Thoracic aorta (tissue), 2 donors: ENCODE measurements around the gene KRTAP4-8. TPM values are rescaled to one million over a fixed set of nuclear protein-coding genes. Genes with fewer than 3 reads are reported as not detected.

Source experiments
- ATAC-seq: fragments of 150-250 bp; one replicate; pipeline ENCODE4 v1.8.0; 2017; ENCODE audit warnings: low read depth; ENCODE audit not compliant: insufficient number of reproducible peaks, low FRiP score
- DNase-seq: peaks from one replicate; pipeline ENCODE4 v3.0.0-alpha.2; 2020; ENCODE audit warnings: low spot score
- H3K27ac ChIP-seq, 2 donors: fragments of 200-600 bp; sonication (generic); 1 replicate in 1 of 2; 2 replicates in 1 of 2; pipeline ENCODE4 v1.5.1; 2016; ENCODE audit warnings: mild to moderate bottlenecking in 2 of 2, moderate library complexity in 2 of 2
- H3K27me3 ChIP-seq: fragments of 200-600 bp; sonication (generic); replicated peaks from 2 replicates; pipeline ENCODE4 v1.6.0; 2016; ENCODE audit warnings: mild to moderate bottlenecking; ENCODE audit not compliant: insufficient read depth
- H3K36me3 ChIP-seq: fragments of 200-600 bp; sonication (generic); one replicate; pipeline ENCODE4 v1.5.1; 2016
- H3K4me1 ChIP-seq, 2 donors: fragments of 200-600 bp; sonication (generic); 1 replicate in 1 of 2; 2 replicates in 1 of 2; pipeline versions ENCODE4 v1.5.1 to v1.6.0; 2016; ENCODE audit warnings: low read depth in 2 of 2, mild to moderate bottlenecking in 1 of 2; ENCODE audit not compliant: control insufficient read depth in 1 of 2
- H3K4me3 ChIP-seq: fragments of 200-600 bp; sonication (generic); 2 replicates; pipeline ENCODE4 v1.5.1; 2016; ENCODE audit warnings: mild to moderate bottlenecking
- H3K9me3 ChIP-seq: fragments of 200-600 bp; sonication (generic); 2 replicates; pipeline ENCODE4 v1.5.1; 2016
- CTCF ChIP-seq: fragments of 200-600 bp; sonication (generic); IDR thresholded peaks from one replicate; pipeline ENCODE4 v1.5.1; 2019; ENCODE audit warnings: antibody characterized with exemption
- total RNA-seq, 2 donors: library from RNA; depleted of rRNA; stranded (reverse); fragments of >200 nt; gene quantifications; one replicate each; pipeline versions ENCODE4 v1.1.0 to v1.2.3, GENCODE V29; 2016

The KRTAP4-8 gene
- total RNA-seq, 2 donors from 2014 or later, result not detected

GRCh38 chr17:41076788-41077187 lies 21.2 kb downstream of the KRTAP4-8 start:
- Histone ChIP-seq H3K27me3 (no peaks in the 10 kb centered on the region), H3K9me3 (no peaks in the 10 kb centered on the region), H3K27ac (no peak overlapping the region), H3K4me1 (no peaks in the 10 kb centered on the region), H3K4me3 (no peak overlapping the region), H3K36me3 (no peaks in the 10 kb centered on the region)
- ATAC-seq (no peak), DNase-seq (no peak)
- no peak for TF ChIP-seq CTCF

GRCh38 chr17:41073676-41074075 lies 24.3 kb downstream of the KRTAP4-8 start:
- H3K9me3 ChIP-seq, result no peaks in the 10 kb centered on the region
- no peaks in the 10 kb centered on the region for H3K27me3 ChIP-seq
- H3K27ac ChIP-seq, result no peak overlapping the region
- no peak for ATAC-seq
- H3K4me1 ChIP-seq, result no peaks in the 10 kb centered on the region
- DNase-seq, result no peak
- no peak for TF ChIP-seq CTCF
- no peak overlapping the region for H3K4me3 ChIP-seq
- H3K36me3 ChIP-seq, result no peaks in the 10 kb centered on the region

- ATAC-seq (no peak), DNase-seq (no peak)
- no peaks in the 10 kb centered on the region for H3K4me1 ChIP-seq
- H3K27ac ChIP-seq, result no peak overlapping the region
- H3K9me3 ChIP-seq, result no peaks in the 10 kb centered on the region
- H3K27me3 ChIP-seq, result no peaks in the 10 kb centered on the region
- TF ChIP-seq CTCF, result no peak
- H3K4me3 ChIP-seq, result no peak overlapping the region
- H3K36me3 ChIP-seq, result no peaks in the 10 kb centered on the region
Observed at GRCh38 chr17:41071606-41072360, 26.2 kb downstream of the KRTAP4-8 start.

DNA sequence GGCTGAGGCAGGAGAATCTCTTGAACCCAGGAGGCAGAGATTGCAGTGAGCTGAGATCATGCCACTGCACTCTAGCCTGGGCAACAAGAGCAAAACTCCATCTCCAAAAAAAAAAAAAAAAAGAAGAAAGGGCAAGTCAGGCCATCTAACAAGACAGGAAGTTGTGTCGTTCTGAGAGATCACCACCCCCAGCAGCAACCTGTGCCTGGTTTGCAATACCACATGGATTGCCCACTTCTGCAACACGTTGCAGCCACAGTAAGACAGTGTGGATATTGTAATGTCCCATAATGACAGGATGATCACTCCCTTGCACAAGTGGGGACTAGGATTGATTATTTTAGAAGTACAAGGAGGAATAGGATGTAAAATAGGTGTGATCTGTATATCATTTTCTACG lies 28.9 kb downstream of the KRTAP4-8 start:
- ATAC-seq (no peak), DNase-seq (no peak)
- no peaks in the 10 kb centered on the region for H3K36me3 ChIP-seq
- TF ChIP-seq CTCF, result no peak
- H3K4me3 ChIP-seq, result no peak overlapping the region
- no peaks in the 10 kb centered on the region for H3K27me3 ChIP-seq
- H3K9me3 ChIP-seq, result no peaks in the 10 kb centered on the region
- no peaks in the 10 kb centered on the region for H3K4me1 ChIP-seq
- H3K27ac ChIP-seq, result no peak overlapping the region

DNA sequence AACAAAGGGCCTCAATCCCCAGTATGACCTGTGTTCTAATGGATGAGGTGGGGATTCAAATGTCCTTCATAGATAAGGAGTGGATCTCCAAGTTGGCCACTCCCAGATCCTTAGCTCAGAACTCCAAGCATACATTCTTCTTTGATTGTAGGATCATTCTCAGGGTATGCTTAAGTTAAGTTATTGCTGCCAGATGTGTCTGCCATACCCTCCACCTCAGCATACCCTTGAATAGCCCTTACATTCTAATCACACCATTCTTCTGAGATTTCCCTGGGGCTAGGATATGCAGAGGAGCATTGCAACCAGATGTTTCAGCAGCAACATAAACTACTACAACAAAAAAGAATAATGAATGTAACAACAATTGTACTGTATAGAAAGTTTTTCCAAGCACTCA lies 30.7 kb downstream of the KRTAP4-8 start:
- H3K4me1 ChIP-seq, result peaks cover 9% of the 10 kb centered on the region in 2 donors
- no peak overlapping the region for H3K27ac ChIP-seq
- no peak for DNase-seq
- no peak overlapping the region for H3K4me3 ChIP-seq
- no peak for TF ChIP-seq CTCF
- ATAC-seq, result no peak
- no peaks in the 10 kb centered on the region for H3K36me3 ChIP-seq
- H3K9me3 ChIP-seq, result no peaks in the 10 kb centered on the region
- no peaks in the 10 kb centered on the region for H3K27me3 ChIP-seq
